NCI-H82 treated with DMSO at 0.1 percent for 48 hours (cell line): ENCODE measurements around the gene VAV3.

ENCODE experiments used
- DNase-seq: peaks from one replicate; lab custom pipeline; 2025; ENCODE audit not compliant: unreplicated experiment; lab: John Stamatoyannopoulos, UW

Gene VAV3

DNA sequence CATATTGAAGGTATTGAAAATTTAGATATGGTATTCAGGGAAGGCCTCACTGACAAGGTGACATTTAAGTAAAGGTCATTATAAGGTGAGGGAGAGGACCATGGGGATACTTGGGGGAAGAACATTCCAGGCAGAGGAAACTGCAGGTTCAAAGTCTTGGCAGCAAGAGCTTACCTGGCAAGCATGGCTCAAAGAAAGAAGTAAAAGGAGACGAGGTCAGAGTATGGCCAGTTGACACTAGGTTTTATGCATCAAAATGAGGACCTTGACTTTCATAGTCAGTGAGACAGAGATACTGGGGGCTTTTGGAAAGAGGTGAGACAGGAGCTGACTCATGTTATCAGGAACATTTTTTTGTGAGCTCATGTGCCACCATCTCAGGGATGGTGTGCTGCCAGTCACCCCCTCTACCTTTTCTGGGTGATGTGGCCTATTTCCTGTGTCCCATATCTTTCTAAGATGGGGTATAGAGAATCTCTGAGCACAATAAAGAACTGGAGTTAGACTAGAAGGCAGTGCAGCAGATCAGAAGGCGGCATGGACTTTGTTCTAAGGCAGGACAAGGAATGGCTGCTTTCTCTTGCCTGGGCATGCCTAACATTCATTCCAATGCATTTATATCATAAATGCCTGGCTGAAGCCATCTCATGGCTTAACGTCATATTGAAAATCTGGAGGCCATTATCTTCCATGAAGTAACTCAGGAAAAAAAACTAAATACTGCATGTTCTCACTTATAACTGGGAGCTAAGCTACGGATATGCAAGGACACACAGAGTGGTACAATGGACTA, 417.4 kb downstream of the VAV3 start:
- DNase-seq: no peak

DNA sequence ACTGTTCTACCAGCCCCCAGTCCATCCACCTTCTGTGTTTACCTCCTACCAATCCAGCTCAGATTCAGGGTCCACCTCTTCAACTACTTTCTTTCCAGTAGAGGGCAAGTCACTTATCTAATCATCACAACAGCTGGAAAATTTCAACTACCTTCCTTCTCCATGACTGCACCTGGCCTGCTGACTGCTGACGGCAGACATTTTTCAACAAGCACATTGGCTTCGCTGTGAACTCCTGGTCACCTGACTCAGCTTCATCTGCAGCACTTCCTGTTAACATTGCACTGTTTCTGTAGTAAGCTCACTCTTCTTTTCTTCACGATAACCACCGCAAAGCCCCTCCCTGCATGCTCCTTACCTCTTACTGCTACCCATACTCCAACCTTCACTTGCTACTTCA, 418.4 kb downstream of the VAV3 start:
- DNase-seq: no peak

DNA sequence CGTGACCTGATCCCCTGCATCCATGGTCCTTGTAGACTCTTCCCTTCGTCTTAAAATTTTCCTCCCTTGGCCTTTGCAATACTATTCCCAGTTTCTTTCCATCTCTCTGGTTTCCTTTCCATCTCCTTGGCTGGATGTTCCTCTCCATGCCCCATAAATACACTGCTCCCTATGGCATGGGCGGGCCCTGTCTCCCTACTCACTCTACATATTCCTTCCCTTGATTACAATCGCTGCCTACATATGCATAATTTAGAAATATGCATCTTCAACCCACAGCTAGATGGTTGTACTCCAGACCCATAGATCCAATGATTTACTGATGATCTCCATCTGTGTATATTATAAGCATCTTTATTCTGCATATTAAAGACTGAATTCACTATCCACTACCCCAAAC, 419.1 kb downstream of the VAV3 start:
- no peak for DNase-seq

DNA sequence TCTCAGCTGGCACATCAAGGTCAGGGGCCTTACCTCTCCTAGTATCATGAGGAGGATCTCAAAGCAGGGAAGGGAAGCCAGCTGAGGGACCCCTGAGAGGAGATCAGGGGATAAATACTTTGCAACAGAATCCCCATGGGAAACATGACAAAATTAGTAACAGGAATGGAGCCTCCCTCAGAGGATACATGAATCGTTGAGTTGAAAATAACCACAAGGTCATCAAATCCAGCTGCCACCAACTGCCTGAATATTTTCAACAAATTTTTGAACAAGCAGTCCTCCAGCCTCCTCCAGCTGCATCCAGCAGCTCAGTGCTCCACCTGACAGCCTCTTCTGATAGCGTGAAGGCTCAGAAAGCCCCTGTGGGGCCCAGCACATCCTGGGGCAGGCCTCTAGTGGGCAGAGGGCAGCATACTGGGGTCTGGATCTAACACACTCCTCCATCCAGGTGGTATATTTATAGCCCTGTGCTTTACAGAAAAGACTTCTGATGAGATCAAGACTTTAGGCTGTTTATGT, 419.9 kb downstream of the VAV3 start:
- no peak for DNase-seq

DNA sequence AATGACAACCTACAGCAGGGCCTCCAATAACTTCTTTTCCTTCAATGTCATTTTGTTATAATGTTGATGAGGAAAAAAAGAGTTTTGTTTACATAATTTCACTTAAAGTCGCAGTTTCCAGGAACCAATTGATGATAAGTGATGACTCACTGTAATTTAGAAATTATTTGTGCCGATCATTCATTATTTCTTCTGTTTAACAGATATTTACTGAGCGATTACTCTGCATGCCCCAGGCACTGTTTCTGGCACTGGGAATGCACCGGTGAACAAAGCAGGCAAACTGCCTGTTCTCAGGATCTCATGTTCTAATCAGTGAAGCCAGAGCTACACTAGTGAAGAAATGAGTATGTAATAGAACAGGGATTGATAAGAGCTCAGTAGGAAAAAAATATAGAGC, 420.7 kb downstream of the VAV3 start:
- DNase-seq: no peak

DNA sequence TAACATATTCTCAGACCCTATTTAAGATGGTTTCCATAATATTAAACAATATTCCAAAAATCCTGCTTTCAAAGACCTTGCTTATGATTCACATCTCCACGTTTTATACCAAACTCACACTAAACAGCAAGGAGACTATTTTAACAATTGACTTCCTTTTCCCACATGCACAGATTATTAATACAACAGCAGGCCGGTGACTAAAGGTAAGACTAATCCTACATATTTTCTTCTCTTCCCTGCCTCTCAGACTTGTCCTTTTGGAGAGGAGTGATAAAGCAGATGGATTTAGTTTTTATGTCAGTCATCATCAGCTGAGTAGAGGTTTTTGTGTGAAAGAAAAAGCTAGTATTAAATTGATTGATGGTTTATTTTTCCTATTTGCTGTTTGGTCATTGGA, 423.6 kb downstream of the VAV3 start:
- no peak for DNase-seq

DNA sequence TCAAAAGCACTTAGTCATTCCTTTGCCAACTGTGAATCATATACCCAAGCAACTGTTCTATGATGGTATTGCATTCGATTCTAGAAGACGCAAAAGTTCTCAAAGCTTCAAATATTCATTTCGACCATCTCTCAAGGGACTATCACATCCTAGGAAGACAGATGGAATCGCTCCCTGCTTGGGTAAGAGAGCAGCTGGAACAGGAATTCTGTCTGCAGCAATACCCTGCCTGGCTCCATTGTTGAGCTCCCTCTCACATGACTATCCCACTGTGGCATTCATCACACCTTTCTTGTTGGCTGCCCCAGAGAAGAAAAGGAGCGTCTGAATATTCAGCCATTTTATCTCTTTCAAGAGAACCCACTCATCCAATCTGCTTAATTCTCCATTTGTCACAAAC, 426.5 kb downstream of the VAV3 start:
- DNase-seq: no peak

DNA sequence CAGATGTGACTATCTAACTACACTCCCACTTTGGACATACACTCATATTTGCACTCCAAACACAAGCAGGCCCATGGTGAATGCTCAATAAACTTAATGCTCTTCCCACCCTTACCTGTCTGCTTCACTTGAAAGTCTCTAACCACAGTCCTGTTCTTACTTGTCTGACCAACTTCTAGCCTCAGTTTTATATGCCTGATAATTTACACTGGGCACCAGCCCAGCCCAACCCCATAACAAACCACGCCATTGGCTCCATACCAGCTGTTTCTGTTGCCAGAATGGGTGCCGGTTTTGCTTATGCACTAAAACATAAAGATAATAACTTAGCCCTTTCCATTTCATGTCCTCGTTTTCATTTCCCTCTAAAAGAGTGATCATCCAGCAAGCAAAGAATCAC, 428.7 kb downstream of the VAV3 start:
- no peak for DNase-seq

DNA sequence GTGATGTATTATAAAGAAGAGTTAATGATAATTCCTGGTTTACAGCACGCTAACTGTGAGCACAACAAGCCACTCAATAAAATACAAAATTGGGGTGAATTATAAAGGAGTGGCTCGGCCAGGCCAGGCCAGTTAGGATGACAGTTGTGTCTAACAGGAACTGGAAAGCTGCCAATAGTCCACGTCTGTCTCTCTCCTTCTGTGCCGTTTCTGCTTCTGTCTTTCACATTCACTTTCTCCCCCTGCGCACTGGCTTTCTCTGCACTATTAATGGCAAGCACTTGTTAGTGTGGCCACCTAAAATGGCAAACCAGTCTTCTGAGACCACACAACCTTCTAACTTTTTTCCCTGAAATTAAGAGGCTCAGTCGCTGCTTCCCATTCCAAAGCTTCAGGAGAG, 429.9 kb downstream of the VAV3 start:
- DNase-seq: peak; percentile 68

DNA sequence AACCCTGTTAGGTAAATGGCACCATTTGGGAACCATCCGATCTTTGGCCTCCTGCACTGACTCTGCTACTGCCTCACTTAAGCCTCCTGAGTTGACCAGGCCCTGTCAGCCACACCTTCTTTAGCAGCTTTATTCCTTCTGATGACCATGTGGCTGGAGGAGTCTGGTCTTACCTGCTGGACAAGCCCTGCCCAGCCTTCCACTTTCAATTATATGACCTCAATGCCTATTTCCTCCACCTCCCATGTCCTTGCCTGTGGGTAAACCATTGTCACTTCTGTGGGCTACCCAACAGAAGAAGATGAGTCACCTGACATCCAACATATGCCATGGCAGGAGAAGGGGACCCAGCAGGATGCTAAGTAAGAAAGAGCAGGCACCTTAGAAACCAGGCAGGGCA, 430.3 kb downstream of the VAV3 start:
- no peak for DNase-seq

DNA sequence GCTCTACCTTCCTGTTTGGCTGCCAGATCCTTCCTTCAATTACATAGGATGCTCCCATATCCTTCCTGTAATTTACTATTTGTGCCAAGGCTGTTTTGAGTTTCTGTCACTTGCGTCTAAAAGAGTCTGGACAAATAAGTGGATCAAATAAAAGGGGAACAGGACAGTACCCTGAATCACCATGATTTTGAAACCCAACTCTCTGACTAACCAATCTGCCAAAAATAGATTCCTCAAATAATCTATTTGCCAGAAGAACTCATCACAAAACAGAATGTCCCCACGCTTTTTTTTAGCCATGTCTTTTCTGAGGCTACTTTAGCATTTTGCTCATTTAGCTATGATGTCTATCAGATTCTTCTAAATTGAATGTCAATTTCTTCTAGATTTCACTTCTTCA, 431.5 kb downstream of the VAV3 start:
- no peak for DNase-seq

DNA sequence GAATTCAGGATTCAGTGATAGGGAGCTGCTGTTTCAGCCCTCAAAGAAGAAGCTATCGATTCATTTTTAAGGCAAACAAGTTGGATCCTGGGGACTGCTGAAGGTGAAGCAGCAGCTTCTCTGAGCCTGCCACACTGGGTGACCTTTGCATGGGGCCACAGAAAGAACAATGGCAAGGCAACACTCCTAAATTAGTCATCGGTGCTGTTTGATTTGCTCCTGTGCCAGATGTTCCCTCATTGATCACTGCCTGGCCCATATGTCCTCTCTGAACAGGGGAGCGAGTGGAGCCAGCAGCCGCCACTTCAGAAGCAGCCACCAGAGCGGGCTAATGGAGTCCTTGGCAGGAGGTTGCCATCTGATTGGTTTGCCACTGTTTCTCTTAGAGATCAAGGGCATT, 432.7 kb downstream of the VAV3 start:
- DNase-seq: peak; percentile 40

DNA sequence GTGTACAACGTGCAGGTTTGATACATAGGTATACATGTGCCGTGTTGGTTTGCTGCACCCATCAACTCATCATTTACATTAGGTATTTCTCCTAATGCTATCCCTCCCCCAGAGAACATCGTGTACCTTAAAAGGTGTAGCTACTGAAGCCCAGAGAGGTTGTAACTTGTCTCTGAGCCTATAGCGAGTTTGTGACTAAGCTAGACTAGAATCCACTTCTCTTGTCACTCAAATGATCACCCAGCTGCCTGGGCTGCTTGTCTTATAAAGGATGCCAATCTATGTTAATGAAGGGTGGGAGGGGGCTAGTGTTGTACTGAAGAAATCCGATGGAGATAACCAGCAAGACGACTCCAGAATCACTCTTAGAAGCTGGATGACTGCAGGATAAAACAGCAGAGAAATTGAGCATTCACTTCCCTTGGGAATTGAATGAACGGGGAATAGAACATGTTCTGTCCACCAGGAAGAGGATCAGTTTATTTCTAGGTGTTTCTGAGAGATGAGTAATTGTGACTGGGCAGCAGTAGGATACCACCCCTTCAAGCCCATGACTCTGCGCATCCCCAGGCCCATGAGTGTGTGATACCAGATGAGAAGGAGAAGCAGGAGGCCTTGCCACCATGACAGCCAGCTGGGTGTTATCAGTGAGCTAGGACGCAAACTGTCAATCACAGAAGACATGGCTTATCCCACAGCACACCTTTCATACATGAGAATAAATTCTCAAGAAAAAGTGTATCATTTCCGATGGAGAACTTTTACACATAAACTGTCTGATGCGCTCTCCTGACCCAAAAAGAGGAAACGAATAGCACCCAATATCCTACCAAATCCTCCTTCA, 433.7 kb downstream of the VAV3 start:
- DNase-seq: no peak

DNA sequence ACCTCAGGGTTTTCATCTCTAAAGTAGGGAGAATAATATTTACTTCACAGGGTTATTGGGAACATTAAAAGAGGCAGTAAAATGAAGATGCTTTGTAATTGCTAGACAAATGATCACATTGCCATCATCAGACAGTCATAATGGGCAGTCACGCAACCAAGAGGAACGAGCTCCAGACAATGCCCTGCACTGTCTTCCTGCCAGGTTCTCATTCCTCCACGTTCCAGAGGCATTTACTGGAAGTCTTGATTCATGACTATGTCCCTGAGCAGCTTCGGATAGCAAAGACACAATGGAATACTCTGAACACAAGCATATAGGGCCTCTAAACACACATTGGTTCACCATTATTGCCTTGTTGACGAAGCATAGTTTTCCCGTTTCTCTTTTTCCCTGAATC, 434.4 kb downstream of the VAV3 start:
- DNase-seq: no peak

DNA sequence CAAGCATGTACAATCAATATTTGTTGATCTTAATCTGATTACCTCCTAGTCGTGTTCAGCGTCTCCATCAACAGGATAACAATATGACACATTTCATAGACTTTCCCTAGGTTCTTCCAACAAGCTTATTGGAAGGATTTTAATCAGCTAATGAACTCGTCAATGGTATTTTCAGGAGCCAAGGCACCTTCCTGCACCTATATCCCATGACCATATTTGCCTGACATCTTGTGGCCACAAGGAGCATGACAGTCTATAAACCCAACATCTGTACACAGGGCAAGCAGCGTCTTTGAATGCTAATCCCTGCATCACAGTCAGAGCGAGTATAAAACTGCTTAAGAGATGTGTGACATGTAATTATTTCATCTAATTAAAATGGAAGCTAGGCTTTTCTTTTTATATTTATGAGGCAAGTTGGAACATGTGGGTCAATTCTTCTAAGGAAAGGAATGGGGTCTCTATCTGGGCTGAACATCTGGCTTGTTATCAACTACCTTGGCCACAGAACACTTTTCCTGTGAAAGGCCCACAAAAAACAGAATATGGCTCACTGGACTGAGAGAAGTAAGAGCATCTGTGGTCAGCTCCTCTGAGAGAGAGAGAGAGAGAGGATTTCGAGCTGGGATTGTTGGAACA, 435.4 kb downstream of the VAV3 start:
- peak; percentile 94 for DNase-seq

DNA sequence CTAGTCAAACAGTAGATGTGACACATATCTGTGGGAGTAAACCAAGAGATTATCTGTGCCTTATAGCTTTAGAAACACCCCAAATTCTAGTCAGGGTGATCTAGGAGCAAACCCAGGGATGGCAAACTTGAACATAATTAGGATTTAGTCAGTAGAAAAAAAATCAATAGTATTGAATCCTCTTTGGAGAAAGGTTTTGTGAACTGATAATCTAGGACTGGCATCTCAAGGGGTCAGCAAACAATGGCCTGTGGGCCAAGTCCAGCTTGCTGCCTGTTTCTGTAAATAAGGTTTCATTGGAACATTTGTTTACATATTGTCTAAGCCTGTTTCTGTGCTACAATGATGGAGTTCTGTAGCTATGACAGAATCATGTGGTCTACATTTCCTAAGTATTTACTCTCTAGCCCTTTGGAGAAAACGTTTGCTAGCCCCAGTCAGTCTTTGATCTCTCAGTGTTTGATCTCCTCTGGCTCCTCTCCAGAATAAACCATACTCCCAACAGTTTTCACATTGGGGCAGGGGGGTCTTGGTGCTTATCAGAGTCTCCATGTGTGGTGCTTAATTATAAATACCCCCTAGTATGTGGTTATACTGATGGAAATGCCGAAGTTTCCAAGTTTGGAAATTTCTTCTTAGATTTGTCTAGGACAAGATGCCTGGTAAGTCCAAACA, 438.3 kb downstream of the VAV3 start:
- DNase-seq: no peak

DNA sequence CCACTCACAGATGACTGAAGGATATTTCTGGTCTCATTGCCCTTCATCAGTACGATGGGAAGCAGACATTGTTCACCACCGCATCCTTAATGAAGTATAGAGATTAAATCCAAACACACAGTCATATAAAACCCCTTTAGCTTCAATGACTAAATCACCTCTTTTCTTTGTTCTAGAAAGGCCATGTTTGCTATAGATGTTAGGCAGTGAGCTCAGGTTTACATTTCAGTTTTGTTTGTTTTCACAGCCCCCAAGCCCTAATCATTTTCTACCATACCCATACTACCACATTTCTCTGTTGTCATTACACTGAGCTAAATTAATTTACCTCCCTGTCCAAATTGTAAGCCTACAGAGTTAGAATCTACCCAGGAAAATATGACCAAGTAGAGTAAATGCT, 439.0 kb downstream of the VAV3 start:
- DNase-seq: no peak

DNA sequence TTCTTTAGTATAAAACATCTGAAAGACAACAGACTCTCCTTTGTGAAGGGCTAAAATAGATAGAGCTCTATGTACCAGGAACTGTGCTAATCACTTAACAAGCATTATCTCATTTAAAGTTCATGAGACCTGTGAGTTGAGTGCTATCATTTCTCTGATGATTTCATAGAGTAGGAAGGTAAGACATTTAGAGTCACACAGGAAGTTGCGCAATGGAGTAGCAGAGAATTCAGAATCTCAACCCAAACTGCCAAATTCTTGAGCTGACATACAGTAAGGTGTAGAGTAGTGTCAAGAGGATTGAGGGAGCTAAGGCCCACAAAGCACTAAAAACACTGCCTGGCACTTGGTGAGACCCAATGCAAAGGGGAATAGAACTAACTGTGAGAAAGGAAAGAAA, 439.8 kb downstream of the VAV3 start:
- DNase-seq: no peak

DNA sequence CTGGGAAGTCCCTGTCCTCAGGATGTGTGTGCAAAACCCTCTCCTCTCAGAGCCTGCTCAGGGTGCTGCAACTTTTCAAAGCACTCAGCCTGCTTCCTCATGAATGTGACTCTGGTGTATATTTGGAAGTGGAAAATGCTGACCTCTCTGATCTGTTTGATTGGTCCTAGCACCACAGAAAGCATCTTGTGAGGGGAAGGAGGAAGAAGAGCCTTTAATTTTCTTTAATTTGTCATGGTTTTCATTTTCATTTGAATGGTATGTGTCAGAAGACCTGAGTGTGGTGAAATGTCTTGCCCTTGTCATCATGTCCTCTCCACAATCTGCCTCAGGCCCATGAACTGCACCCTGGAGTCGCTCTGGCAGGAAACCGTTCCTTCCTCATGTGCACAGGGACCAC, 440.7 kb downstream of the VAV3 start:
- DNase-seq: no peak

DNA sequence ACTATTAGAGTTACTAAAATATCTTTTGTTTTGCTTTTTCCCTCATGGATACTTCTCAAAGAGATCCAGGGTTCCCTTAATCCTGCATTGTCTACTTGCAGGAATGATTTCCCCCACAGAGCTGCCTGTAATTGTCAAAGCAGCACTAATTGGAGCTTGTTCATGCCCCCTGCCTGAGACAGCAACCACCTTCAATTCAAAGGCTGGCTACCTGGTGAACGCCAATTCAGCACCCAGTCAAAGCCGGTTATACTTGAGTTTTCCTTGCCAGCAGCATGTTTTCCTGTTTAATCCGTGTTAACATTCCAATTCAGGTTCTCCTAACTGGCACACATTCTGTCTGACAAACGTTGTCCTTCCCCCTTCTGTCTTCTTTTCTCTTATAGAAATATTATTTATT, 441.2 kb downstream of the VAV3 start:
- DNase-seq: no peak

DNA sequence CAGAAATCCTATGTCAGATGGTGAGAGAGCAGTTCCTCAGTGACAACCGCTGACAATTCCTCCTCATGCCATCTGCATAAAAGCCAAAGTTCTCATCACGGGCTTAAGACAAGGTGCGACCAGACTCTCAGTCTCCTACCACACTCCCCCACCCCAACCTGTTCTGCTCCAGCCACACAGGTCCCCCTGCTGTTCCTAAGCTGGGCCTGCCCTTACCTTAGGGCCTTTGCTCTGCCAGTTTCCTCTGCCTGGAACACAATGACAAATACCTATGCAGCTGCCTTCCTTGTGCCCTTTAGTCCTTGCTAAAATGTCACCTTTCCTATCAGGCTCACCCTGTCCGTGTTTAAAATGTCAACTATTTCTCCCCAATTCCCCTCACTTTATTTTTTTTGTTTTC, 441.9 kb downstream of the VAV3 start:
- DNase-seq: no peak
